GM10266 (cell line): ENCODE measurements around the gene GMEB2.
"Not testable (repeated sequence)": the region's sequence is repeated elsewhere in the genome, so short reads cannot be mapped to it uniquely, and the experiment has no call there.

Source experiments
- DNase-seq: peaks from one replicate; pipeline ENCODE4 v3.0.0; 2012; ENCODE audit errors: extremely low spot score
- TF ChIP-seq, protein P1 (sequence below): IDR thresholded peaks from 2 replicates; pipeline ENCODE4 v1.5.1; 2012; ENCODE audit warnings: mild to moderate bottlenecking, low read depth; ENCODE audit not compliant: control insufficient read depth, insufficient read depth; ENCODE audit errors: missing control alignments

The GMEB2 gene

DNA sequence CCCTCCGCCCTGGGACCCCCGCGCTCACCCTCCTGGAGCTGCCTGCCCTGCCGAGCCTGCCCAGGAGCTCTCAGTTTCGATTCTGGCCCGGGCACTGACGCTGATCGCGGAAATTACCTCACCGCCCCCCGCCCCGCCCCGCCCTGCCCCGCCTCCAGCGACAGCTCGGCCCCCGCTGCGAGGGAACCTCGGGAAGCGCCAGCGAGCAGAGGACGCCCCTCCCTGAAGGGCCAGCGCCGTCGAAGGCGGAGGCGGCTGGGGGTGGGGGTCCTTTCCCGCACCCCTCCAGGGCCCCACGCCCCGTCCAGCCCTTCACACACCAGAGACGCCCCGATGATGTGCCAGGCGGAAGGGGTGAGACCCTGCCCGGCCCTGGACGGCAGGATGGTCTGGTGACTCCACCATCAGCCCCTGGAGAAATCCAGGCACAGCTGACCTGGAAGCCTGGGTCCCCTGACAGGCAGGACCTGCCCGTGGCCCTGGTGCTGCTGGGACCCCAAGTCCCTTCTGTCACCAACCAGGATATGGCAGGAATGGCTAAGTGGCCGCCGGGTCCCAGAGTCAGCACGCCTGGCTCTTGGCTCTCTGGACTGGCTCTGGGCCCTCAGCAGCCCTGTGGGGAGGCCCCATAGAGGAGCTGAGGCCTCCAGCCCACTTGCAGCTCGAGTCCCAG, 52.6 kb downstream of the GMEB2 start, which contains the start of gene HELZ2:
TSS of gene HELZ2 (minus strand) at position 84 of the 673 bp plus-strand sequence. CDS start 1,854 bp downstream, outside the sequence.
- peak; percentile 90 for DNase-seq
- TF ChIP-seq, protein P1, sequence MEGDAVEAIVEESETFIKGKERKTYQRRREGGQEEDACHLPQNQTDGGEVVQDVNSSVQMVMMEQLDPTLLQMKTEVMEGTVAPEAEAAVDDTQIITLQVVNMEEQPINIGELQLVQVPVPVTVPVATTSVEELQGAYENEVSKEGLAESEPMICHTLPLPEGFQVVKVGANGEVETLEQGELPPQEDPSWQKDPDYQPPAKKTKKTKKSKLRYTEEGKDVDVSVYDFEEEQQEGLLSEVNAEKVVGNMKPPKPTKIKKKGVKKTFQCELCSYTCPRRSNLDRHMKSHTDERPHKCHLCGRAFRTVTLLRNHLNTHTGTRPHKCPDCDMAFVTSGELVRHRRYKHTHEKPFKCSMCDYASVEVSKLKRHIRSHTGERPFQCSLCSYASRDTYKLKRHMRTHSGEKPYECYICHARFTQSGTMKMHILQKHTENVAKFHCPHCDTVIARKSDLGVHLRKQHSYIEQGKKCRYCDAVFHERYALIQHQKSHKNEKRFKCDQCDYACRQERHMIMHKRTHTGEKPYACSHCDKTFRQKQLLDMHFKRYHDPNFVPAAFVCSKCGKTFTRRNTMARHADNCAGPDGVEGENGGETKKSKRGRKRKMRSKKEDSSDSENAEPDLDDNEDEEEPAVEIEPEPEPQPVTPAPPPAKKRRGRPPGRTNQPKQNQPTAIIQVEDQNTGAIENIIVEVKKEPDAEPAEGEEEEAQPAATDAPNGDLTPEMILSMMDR: no peak

DNA sequence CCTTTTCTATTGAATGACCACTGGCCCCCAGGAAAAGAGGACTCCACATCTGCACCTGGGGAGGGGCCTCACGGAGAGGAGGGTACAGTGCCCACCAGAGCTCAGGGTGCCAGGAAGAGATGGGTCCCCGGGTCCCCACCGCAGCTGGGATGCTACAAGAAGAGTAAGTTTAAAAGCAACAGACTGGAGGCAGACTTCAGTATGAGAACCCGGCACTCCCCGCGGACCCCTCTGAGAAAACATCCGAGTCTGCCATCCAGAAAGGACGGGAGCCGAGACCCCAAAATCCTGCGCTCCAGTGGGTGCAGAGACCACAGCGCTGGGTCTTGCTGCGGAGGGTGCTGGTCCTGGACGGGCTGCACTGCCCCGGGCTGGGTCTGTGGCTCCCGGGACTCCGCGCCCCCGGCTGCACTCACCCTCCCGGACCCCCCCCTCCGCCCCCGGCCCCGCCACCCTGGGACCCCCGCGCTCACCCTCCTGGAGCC, 53.2 kb downstream of the GMEB2 start:
- TF ChIP-seq, protein P1: no peak
- DNase-seq: no peak

DNA sequence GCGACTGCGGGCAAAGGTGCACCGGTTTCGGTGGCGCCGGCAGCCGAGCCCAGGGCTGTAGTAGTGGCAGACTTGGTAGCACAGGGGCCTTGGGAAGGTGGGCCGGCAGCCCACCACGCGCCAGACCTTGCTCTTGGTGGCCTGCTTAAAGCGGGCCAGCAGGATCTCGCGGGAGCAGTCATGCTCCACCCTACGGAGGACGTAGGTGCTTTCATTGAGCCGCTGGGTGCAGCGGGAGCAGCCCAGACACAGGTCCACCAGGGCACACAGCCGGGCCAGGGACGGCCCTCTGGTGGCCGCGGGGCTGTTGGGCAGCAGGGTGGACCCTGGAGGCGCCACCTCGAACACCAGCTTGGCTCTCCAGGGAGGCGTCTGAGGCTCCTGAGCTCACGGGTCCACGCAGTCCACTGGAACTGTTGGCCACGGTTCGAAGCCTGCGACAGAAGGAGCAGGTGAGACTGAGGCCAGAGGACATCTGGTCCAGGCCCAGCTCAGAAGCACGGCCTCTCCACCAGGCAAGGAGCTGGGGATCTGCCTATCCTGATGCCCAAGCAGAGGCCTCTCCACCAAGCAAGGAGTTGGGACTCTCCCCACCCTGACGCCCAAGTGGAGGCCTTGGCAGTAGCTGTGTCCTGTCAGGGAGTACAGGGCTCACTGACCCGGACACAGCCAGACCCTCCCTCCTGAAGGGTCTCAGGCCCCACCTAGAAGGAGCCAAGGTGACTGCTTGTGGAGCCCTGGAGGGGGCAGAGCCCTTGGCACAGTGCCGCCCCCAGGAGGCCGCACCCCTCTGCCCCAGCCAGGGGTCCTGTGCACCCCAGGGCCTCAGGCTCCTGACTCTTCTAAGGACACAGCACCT, 53.9 kb downstream of the GMEB2 start:
- no peak for DNase-seq
- TF ChIP-seq, protein P1: peak; percentile 26

DNA sequence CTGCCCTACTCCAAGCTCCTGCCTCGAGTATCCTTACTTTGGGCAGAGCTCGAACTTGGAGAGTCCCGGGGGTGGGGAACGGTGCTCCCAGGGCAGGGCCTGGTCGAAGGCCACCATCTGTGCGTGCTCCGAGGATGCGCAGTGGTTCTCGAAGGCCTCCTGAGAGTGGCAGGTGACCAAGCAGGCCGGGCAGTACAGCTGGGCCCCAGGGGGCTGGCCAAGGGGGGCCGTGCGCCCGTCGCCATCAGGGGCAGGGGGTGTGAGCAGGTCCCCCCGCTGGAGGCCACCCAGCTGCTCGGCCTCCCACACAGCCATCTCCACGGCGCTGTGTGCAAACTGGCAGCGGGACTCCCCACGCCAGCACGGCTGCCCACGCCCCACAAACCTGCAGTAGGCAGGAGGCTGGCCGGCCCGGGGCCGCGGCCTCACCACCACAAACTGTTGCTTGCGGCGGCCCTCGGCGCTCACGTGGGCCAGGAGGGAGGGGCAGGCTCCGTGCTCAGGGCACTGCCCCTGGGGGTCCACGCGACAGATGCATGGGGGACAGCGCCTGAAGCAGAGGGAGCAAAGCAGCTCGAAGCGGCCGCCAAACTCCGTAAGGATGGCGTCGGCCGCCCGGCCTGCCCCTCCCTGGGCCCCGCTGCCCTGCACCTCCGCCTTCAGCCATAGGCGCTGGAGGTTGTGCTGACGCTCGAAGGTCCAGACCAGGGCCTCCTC, 54.7 kb downstream of the GMEB2 start:
- no peak for DNase-seq
- TF ChIP-seq, protein P1: no peak

DNA sequence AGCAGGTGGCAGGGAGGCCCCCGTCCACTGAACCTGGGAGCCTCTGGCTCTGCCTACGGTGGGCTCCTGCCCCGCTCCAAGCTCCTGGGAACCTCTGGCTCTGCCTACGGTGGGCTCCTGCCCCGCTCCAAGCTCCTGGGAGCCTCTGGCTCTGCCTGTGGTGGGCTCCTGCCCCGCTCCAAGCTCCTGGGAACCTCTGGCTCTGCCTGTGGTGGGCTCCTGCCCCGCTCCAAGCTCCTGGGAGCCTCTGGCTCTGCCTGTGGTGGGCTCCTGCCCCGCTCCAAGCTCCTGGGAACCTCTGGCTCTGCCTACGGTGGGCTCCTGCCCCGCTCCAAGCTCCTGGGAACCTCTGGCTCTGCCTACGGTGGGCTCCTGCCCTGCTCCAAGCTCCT, 55.8 kb downstream of the GMEB2 start:
- not testable (repeated sequence) for DNase-seq

DNA sequence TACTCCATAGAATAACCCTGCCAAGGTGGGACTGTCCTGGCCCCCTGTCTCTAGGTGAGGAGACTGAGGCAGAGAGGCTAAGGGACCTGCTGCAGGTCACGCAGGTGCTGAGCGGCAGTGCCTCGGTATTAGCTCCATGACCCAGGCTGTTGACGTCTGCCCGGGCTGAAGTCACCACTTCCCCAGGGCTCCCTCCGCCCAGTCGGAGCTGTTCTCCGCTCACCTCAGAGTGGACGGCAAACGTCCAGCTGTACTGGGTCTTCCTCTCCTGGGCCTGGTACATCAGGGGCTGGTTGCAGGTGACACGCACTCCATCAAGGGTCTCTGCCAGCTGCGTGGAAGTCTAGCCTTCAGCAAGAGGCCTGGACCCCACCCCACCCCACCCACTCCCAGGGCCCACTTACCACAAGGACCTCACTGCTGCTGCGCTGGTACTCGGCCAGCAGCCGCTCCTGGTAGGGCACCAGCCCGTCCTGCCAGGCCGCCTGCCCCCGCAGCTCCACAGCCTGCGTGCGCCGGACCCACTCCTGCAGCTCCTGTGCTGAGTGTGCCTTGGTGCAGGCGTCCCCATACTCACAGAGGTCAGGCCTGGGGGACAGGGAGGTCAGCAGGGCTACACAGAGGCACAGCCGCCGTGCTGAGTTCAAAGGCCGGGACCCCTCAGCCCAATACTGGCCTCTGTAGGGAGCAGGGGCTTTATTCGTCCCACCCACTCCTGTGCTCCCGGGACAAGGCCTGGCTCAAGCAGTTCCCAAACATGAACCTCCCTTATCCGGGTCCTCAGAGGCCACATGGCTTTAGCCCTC, 56.4 kb downstream of the GMEB2 start:
- no peak for DNase-seq
- TF ChIP-seq, protein P1: no peak
